Fibroblast of pulmonary artery (primary cell): Measurements from ENCODE around the gene CACNA1I.

Experiments
- DNase-seq: peaks from one replicate; pipeline ENCODE4 v3.0.0-alpha.2; 2010; ENCODE audit warnings: low read depth
- H3K4me3 ChIP-seq: replicated peaks from 2 replicates; pipeline ENCODE4 v1.5.1; 2011; ENCODE audit warnings: low read depth, mild to moderate bottlenecking, control low read depth, low read length, moderate library complexity
- CTCF ChIP-seq: IDR thresholded peaks from 2 replicates; pipeline ENCODE4 v1.5.1; 2011; ENCODE audit warnings: mild to moderate bottlenecking, control low read depth, low read length, inconsistent platforms; ENCODE audit errors: missing control alignments

CACNA1I gene

GRCh38 chr22:39580006-39580441 is 9.5 kb downstream of the CACNA1I start:
- DNase-seq: no peak
- H3K4me3 ChIP-seq: no peak overlapping the region
- no peak for TF ChIP-seq CTCF

- no peak overlapping the region for H3K4me3 ChIP-seq
- no peak for TF ChIP-seq CTCF
- no peak for DNase-seq
Measured at GRCh38 chr22:39580795-39581194, 10.2 kb downstream of the CACNA1I start.

- no peak for TF ChIP-seq CTCF
- H3K4me3 ChIP-seq: no peak overlapping the region
- no peak for DNase-seq
Measured at GRCh38 chr22:39581303-39581702, 10.8 kb downstream of the CACNA1I start.

GRCh38 chr22:39583066-39583667 is 12.6 kb downstream of the CACNA1I start:
- DNase-seq: no peak
- no peak for TF ChIP-seq CTCF
- H3K4me3 ChIP-seq: no peak overlapping the region

GRCh38 chr22:39589875-39590274 is 19.3 kb downstream of the CACNA1I start:
- DNase-seq: no peak
- H3K4me3 ChIP-seq: no peak overlapping the region
- no peak for TF ChIP-seq CTCF

GRCh38 chr22:39592081-39593065 is 21.8 kb downstream of the CACNA1I start:
- no peak for TF ChIP-seq CTCF
- H3K4me3 ChIP-seq: no peak overlapping the region
- peak; percentile 69 for DNase-seq
